Measurements from ENCODE around the gene PCDHGB1. TPM values are rescaled to one million over a fixed set of nuclear protein-coding genes. Genes with fewer than 3 reads are reported as not detected.

The PCDHGB1 gene
- total RNA-seq, 1 donor from 2014 or later, result 2.3 TPM

DNA sequence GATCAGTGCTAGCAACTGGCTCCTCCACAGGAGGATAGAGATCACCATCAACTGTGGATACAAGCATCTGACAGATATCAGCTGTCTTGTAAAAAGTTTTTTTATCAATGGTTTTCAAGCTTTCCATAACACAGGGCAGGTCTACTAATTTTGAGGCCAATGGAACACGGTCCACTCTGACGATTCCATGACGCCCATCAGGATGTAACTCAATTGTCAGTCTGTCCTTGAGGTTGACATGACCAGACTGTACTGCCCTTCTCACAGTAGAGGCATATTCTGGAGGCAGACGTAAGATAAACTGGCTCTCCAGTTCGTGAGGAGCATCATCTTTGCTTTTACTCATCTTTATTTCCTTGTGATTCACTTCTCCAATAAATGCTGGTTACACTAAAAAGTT lies 30.2 kb upstream of the PCDHGB1 start:
- TF ChIP-seq, protein P1, sequence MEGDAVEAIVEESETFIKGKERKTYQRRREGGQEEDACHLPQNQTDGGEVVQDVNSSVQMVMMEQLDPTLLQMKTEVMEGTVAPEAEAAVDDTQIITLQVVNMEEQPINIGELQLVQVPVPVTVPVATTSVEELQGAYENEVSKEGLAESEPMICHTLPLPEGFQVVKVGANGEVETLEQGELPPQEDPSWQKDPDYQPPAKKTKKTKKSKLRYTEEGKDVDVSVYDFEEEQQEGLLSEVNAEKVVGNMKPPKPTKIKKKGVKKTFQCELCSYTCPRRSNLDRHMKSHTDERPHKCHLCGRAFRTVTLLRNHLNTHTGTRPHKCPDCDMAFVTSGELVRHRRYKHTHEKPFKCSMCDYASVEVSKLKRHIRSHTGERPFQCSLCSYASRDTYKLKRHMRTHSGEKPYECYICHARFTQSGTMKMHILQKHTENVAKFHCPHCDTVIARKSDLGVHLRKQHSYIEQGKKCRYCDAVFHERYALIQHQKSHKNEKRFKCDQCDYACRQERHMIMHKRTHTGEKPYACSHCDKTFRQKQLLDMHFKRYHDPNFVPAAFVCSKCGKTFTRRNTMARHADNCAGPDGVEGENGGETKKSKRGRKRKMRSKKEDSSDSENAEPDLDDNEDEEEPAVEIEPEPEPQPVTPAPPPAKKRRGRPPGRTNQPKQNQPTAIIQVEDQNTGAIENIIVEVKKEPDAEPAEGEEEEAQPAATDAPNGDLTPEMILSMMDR (IDR thresholded peaks at IDR 0.05; ENCODE audit: unreplicated experiment), result no peak
- Mint-ChIP-seq H3K27me3 (no peaks in the 10 kb centered on the region), H3K9me3 (ENCODE audit: low read depth) (peaks cover 49% of the 10 kb centered on the region), H3K4me3 (ENCODE audit: low read depth) (peak overlapping the region; percentile 99), H3K27ac (peak overlapping the region; percentile 100), H3K36me3 (ENCODE audit: insufficient read depth) (peaks cover 61% of the 10 kb centered on the region), H3K4me1 (ENCODE audit: low read depth) (no peaks in the 10 kb centered on the region)
- no peak for DNase-seq (ENCODE audit: low spot score, unreplicated experiment)

GRCh38 chr5:141320225-141321169 lies 29.4 kb upstream of the PCDHGB1 start, which contains the start of gene TAF7:
TSS of gene TAF7 (minus strand) at chr5:141320784. CDS start at chr5:141320044, 740 bp downstream.
- DNase-seq (ENCODE audit: low spot score, unreplicated experiment), result peak; percentile 86
- peak within 1 kb of the TSS; percentile 100 for H3K27ac Mint-ChIP-seq
- H3K4me1 Mint-ChIP-seq (ENCODE audit: low read depth), result no peaks in the 10 kb centered on the region
- peaks cover 44% of the 10 kb centered on the region for H3K9me3 Mint-ChIP-seq (ENCODE audit: low read depth)
- H3K36me3 Mint-ChIP-seq (ENCODE audit: insufficient read depth), result peaks cover 53% of the 10 kb centered on the region
- H3K4me3 Mint-ChIP-seq (ENCODE audit: low read depth), result peak within 1 kb of the TSS; percentile 99
- TF ChIP-seq, protein P1 (IDR thresholded peaks at IDR 0.05; ENCODE audit: unreplicated experiment), result peak; percentile 91
- no peaks in the 10 kb centered on the region for H3K27me3 Mint-ChIP-seq

GRCh38 chr5:141322261-141322660 lies 27.6 kb upstream of the PCDHGB1 start:
- peak overlapping the region; percentile 41 for H3K27ac Mint-ChIP-seq
- DNase-seq (ENCODE audit: low spot score, unreplicated experiment), result no peak

GRCh38 chr5:141326088-141326854 lies 23.6 kb upstream of the PCDHGB1 start:
- H3K36me3 Mint-ChIP-seq (ENCODE audit: insufficient read depth), result peaks cover 18% of the 10 kb centered on the region
- H3K27ac Mint-ChIP-seq, result peak overlapping the region; percentile 95
- no peaks in the 10 kb centered on the region for H3K4me1 Mint-ChIP-seq (ENCODE audit: low read depth)
- peak overlapping the region; percentile 77 for H3K4me3 Mint-ChIP-seq (ENCODE audit: low read depth)
- DNase-seq (ENCODE audit: low spot score, unreplicated experiment), result no peak
- H3K27me3 Mint-ChIP-seq, result no peaks in the 10 kb centered on the region
- TF ChIP-seq, protein P1 (IDR thresholded peaks at IDR 0.05; ENCODE audit: unreplicated experiment), result peak; percentile 59
- H3K9me3 Mint-ChIP-seq (ENCODE audit: low read depth), result peaks cover 44% of the 10 kb centered on the region

More at GRCh38 chr5:141322261-141322660, 27.6 kb upstream of the PCDHGB1 start:
- Mint-ChIP-seq H3K4me3 (ENCODE audit: low read depth) (peak overlapping the region; percentile 16), H3K27me3 (no peaks in the 10 kb centered on the region), H3K4me1 (ENCODE audit: low read depth) (no peaks in the 10 kb centered on the region), H3K9me3 (ENCODE audit: low read depth) (peaks cover 52% of the 10 kb centered on the region), H3K36me3 (ENCODE audit: insufficient read depth) (peaks cover 45% of the 10 kb centered on the region)
- TF ChIP-seq, protein P1 (IDR thresholded peaks at IDR 0.05; ENCODE audit: unreplicated experiment), result no peak

- Mint-ChIP-seq H3K36me3 (ENCODE audit: insufficient read depth) (peaks cover 20% of the 10 kb centered on the region), H3K27me3 (no peaks in the 10 kb centered on the region), H3K4me3 (ENCODE audit: low read depth) (no peak overlapping the region), H3K27ac (no peak overlapping the region), H3K9me3 (ENCODE audit: low read depth) (peaks cover 42% of the 10 kb centered on the region), H3K4me1 (ENCODE audit: low read depth) (no peaks in the 10 kb centered on the region)
- TF ChIP-seq, protein P1 (IDR thresholded peaks at IDR 0.05; ENCODE audit: unreplicated experiment), result no peak
- DNase-seq (ENCODE audit: low spot score, unreplicated experiment), result no peak
Measured at GRCh38 chr5:141328231-141328630, 21.7 kb upstream of the PCDHGB1 start.
